BLaER1 treated with 17β-estradiol and CSF1 and Interleukin-3, amounts not matched to agents 10 nM and 100 nM (cell line): Measurements from ENCODE around the gene AKAP12.
A peak's percentile ranks its signal among the peaks of the same experiment; 100 is the strongest.

Experiments used
- H3K27ac ChIP-seq, 11 experiments: shearing (Covaris generic); formaldehyde crosslinking; 2 replicates each; pipeline ENCODE4 v1.8.1; 2022
- H3K27me3 ChIP-seq, 11 experiments: shearing (Covaris generic); formaldehyde crosslinking; 2 replicates each; pipeline ENCODE4 v1.8.1; 2022
- H3K36me3 ChIP-seq, 11 experiments: shearing (Covaris generic); formaldehyde crosslinking; 2 replicates each; pipeline ENCODE4 v1.8.1; 2022
- H3K4me1 ChIP-seq, 10 experiments: shearing (Covaris generic); formaldehyde crosslinking; 2 replicates each; pipeline ENCODE4 v1.8.1; 2022
- H3K4me2 ChIP-seq, 11 experiments: shearing (Covaris generic); formaldehyde crosslinking; 2 replicates each; pipeline ENCODE4 v1.8.1; 2022
- H3K4me3 ChIP-seq, 10 experiments: shearing (Covaris generic); formaldehyde crosslinking; 2 replicates each; pipeline ENCODE4 v1.8.1; 2022
- H3K9ac ChIP-seq, 11 experiments: shearing (Covaris generic); formaldehyde crosslinking; 2 replicates each; pipeline ENCODE4 v1.8.1; 2022
- H3K9me3 ChIP-seq, 11 experiments: shearing (Covaris generic); formaldehyde crosslinking; replicated peaks in 1 of 11; 2 replicates each; pipeline ENCODE4 v1.8.1; 2022
- H4K20me1 ChIP-seq, 11 experiments: shearing (Covaris generic); formaldehyde crosslinking; 2 replicates each; pipeline ENCODE4 v1.8.1; 2022
- Cebpa-rat ChIP-seq, 11 experiments: shearing (Covaris generic); IDR thresholded peaks; 2 replicates each; pipeline ENCODE4 v1.8.1; 2022

AKAP12 gene

DNA sequence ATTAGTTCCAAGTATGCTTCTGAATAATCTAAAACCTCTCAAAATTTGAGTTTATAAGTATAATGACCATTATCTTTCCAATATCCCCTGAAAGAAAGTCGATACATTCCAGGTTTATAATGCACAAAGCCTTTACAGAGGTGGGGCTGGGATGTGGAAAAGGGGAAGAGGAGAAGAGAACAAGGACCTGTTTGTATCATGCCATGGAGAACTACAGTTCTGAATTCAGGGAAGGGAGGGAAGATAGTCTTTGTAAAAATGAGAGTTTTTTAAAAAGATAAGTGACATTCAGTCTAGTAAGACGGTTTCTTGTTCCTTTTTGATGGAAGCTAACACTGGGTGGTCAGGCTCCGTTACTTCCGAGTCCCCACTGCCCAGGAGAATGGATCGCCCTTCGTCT lies 125.5 kb downstream of the AKAP12 start:
- no peak overlapping the region for H3K4me2 ChIP-seq
- no peaks in the 10 kb centered on the region for H3K9me3 ChIP-seq
- H3K9ac ChIP-seq: no peak overlapping the region
- peaks cover 0 to 58% (median 26%) of the 10 kb centered on the region in 11 experiments; a peak in 17 of 22 replicates for H4K20me1 ChIP-seq
- H3K27me3 ChIP-seq: no peaks in the 10 kb centered on the region
- H3K36me3 ChIP-seq: peaks cover 71 to 100% (median 86%) of the 10 kb centered on the region in 11 experiments
- no peak for TF ChIP-seq Cebpa-rat (IDR thresholded peaks at IDR 0.05)
- no peak overlapping the region for H3K27ac ChIP-seq
- H3K4me1 ChIP-seq: no peaks in the 10 kb centered on the region
- no peak overlapping the region for H3K4me3 ChIP-seq

- Histone ChIP-seq H3K27me3 (no peaks in the 10 kb centered on the region), H3K36me3 (peaks cover 57 to 83% (median 75%) of the 10 kb centered on the region in 11 experiments), H3K9me3 (no peaks in the 10 kb centered on the region), H3K9ac (no peak overlapping the region), H4K20me1 (peaks cover 12 to 96% (median 78%) of the 10 kb centered on the region in 11 experiments; a peak in 21 of 22 replicates), H3K4me3 (no peak overlapping the region), H3K4me2 (no peak overlapping the region), H3K27ac (no peak overlapping the region), H3K4me1 (peaks cover 24 to 36% (median 32%) of the 10 kb centered on the region in 10 experiments)
- no peak for TF ChIP-seq Cebpa-rat (IDR thresholded peaks at IDR 0.05)
Observed at GRCh38 chr6:151370509-151371078, 130.8 kb downstream of the AKAP12 start.

DNA sequence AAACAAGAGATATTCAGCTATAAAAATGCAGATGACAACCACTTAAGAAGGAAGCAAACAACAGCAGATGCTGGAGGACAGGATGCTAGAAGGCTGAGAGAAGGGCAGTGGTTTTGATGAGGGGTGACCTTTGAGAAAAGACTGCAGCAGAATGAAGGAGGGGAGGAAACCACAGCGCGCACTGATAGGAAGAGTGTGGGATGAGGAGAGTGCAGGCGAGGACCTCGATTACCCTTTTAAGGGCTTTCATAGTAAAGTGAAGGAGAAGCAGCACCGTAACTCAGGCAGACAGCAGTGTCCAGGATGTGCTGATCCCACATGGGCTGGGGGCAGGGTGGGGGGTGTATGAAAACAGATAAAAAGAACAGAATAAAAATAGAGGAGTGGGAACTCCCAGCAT lies 132.4 kb downstream of the AKAP12 start:
- Histone ChIP-seq H3K4me1 (peaks cover 24 to 49% (median 43%) of the 10 kb centered on the region in 10 experiments), H3K27ac (no peak overlapping the region), H3K4me3 (no peak overlapping the region), H3K9me3 (no peaks in the 10 kb centered on the region), H3K9ac (peak overlapping the region in 2 of 11 experiments; percentile 6 to 26; a peak in 1 of 22 replicates), H3K4me2 (peak overlapping the region in 10 of 11 experiments; percentile 18 to 66 (median 44); a peak in 20 of 22 replicates), H4K20me1 (peaks cover 15 to 98% (median 81%) of the 10 kb centered on the region in 11 experiments; a peak in 21 of 22 replicates), H3K36me3 (peaks cover 41 to 67% (median 60%) of the 10 kb centered on the region in 11 experiments), H3K27me3 (no peaks in the 10 kb centered on the region)
- TF ChIP-seq Cebpa-rat (IDR thresholded peaks at IDR 0.05): no peak

- peaks cover 25 to 49% (median 43%) of the 10 kb centered on the region in 10 experiments for H3K4me1 ChIP-seq
- TF ChIP-seq Cebpa-rat (IDR thresholded peaks at IDR 0.05): no peak
- peaks cover 0 to 13% (median 10%) of the 10 kb centered on the region in 11 experiments; a peak in 11 of 22 replicates for H3K27me3 ChIP-seq
- H3K9ac ChIP-seq: no peak overlapping the region
- no peaks in the 10 kb centered on the region for H3K9me3 ChIP-seq
- no peak overlapping the region for H3K4me3 ChIP-seq
- peaks cover 33 to 47% (median 43%) of the 10 kb centered on the region in 11 experiments for H3K36me3 ChIP-seq
- peaks cover 31 to 100% (median 96%) of the 10 kb centered on the region in 11 experiments; a peak in 21 of 22 replicates for H4K20me1 ChIP-seq
- H3K4me2 ChIP-seq: peak overlapping the region; percentile 54 to 78 (median 67)
- H3K27ac ChIP-seq: no peak overlapping the region
Observed at GRCh38 chr6:151374036-151374683, 134.4 kb downstream of the AKAP12 start.

DNA sequence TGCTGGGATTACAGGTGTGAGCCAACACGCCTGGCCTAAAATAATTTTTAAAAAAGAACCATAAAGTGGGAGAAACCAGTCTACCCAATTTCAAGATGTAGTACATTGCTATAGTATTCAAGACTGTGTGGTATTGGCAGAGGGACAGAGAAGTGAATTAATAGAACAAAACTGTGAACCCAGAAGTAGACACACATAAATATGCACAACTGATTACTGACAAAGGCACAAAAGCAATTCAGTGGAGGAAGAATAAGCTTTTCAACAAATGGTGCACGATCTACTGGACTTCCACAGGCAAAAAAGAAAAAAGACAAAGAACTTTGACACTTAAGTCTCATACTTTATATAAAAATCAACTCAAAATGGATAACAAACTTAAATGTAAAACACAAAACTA lies 136.1 kb downstream of the AKAP12 start:
- peaks cover 39 to 100% (median 100%) of the 10 kb centered on the region in 11 experiments; a peak in 21 of 22 replicates for H4K20me1 ChIP-seq
- TF ChIP-seq Cebpa-rat (IDR thresholded peaks at IDR 0.05): no peak
- no peak overlapping the region for H3K27ac ChIP-seq
- H3K4me3 ChIP-seq: no peak overlapping the region
- no peak overlapping the region for H3K9ac ChIP-seq
- peaks cover 41 to 66% (median 60%) of the 10 kb centered on the region in 10 experiments for H3K4me1 ChIP-seq
- H3K4me2 ChIP-seq: peak overlapping the region in 8 of 11 experiments; percentile 1 to 62 (median 50); a peak in 12 of 22 replicates
- peaks cover 18 to 31% (median 27%) of the 10 kb centered on the region in 11 experiments for H3K36me3 ChIP-seq
- no peaks in the 10 kb centered on the region for H3K9me3 ChIP-seq
- peaks cover 0 to 16% (median 10%) of the 10 kb centered on the region in 11 experiments; a peak in 11 of 22 replicates for H3K27me3 ChIP-seq

DNA sequence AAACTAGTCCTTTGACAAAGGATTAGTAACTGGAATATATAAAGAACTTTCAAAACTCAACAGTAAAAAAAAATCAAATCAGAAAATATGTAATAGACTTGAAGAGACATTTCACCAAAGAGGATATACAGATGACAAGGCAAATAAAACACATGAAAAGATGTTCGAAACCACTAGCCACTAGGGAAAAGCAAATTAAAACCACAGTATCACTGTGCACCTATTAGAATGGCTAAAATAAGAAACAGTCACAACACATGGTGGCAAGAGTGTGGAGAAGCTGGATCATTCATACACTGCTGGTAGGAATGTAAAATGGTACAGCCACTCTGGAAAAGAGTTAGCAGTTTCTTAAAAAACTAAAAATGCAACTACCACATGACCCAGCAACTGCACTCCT lies 136.7 kb downstream of the AKAP12 start:
- Histone ChIP-seq H3K27me3 (peaks cover 0 to 16% (median 10%) of the 10 kb centered on the region in 11 experiments; a peak in 11 of 22 replicates), H3K9me3 (no peaks in the 10 kb centered on the region), H4K20me1 (peaks cover 37 to 100% (median 100%) of the 10 kb centered on the region in 11 experiments; a peak in 21 of 22 replicates), H3K36me3 (peaks cover 12 to 25% (median 21%) of the 10 kb centered on the region in 11 experiments), H3K27ac (no peak overlapping the region), H3K4me1 (peaks cover 47 to 72% (median 66%) of the 10 kb centered on the region in 10 experiments), H3K4me3 (no peak overlapping the region), H3K9ac (no peak overlapping the region), H3K4me2 (peak overlapping the region; percentile 17 to 62 (median 52); a peak in 20 of 22 replicates)
- TF ChIP-seq Cebpa-rat (IDR thresholded peaks at IDR 0.05): no peak

DNA sequence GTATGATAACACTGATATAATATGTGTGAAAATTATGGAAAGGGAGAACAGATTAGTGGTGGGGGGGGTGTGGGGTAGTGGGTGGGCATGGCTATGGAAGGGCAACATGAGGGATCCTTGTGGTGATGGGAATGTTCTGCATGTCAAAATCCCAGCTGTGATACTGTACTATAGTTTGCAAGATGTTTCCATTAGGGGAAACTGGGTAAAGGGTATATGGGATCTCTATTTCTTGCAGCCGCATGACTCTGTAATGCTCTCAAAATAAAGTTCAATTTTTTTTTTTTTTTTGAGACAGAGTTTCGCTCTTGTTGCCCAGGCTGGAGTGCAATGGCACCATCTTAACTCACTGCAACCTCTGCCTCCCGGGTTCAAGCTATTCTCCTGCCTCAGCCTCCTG lies 137.3 kb downstream of the AKAP12 start:
- Histone ChIP-seq H3K36me3 (peaks cover 6 to 18% (median 15%) of the 10 kb centered on the region in 11 experiments), H4K20me1 (peaks cover 38 to 100% (median 100%) of the 10 kb centered on the region in 11 experiments; a peak in 21 of 22 replicates), H3K9ac (no peak overlapping the region), H3K4me3 (no peak overlapping the region), H3K4me1 (peaks cover 51 to 69% (median 64%) of the 10 kb centered on the region in 10 experiments), H3K27me3 (peaks cover 0 to 16% (median 10%) of the 10 kb centered on the region in 11 experiments; a peak in 11 of 22 replicates), H3K9me3 (no peaks in the 10 kb centered on the region), H3K4me2 (peak overlapping the region in 6 of 11 experiments; percentile 39 to 62 (median 50); a peak in 8 of 22 replicates), H3K27ac (no peak overlapping the region)
- no peak for TF ChIP-seq Cebpa-rat (IDR thresholded peaks at IDR 0.05)

- peaks cover 31 to 41% (median 38%) of the 10 kb centered on the region in 10 experiments for H3K4me1 ChIP-seq
- H4K20me1 ChIP-seq: peaks cover 31 to 100% (median 96%) of the 10 kb centered on the region in 11 experiments; a peak in 21 of 22 replicates
- peaks cover 0 to 23% (median 18%) of the 10 kb centered on the region in 11 experiments; a peak in 15 of 22 replicates for H3K36me3 ChIP-seq
- H3K4me2 ChIP-seq: peak overlapping the region; percentile 69 to 98 (median 87)
- peak overlapping the region in 5 of 10 experiments; percentile 37 to 56 (median 45); a peak in 11 of 20 replicates for H3K4me3 ChIP-seq
- no peaks in the 10 kb centered on the region for H3K9me3 ChIP-seq
- H3K9ac ChIP-seq: peak overlapping the region; percentile 6 to 71 (median 51); a peak in 16 of 22 replicates
- peaks cover 0 to 16% (median 10%) of the 10 kb centered on the region in 11 experiments; a peak in 11 of 22 replicates for H3K27me3 ChIP-seq
- TF ChIP-seq Cebpa-rat (IDR thresholded peaks at IDR 0.05): no peak
- peak overlapping the region in 9 of 11 experiments; percentile 13 to 79 (median 58); a peak in 16 of 22 replicates for H3K27ac ChIP-seq
Observed at GRCh38 chr6:151379933-151380847, 140.4 kb downstream of the AKAP12 start.
